DND-41 (cell line): ENCODE data around the gene OR2AT4.

Experiments
- ATAC-seq: fragments of 200-7000 bp; cut with Tn5 transposase; 3 replicates; pipeline ENCODE4 v1.9.1; 2021; ENCODE audit warnings: low read depth; ENCODE audit not compliant: insufficient read depth
- DNase-seq: peaks from one replicate; pipeline ENCODE4 v3.0.0-alpha.2; 2020
- H2AFZ ChIP-seq: 2 replicates; pipeline ENCODE4 v1.6.0; 2012; ENCODE audit warnings: low read depth, low read length
- H3K27ac ChIP-seq: 2 replicates; pipeline ENCODE4 v1.5.1; 2012; ENCODE audit warnings: low read length, inconsistent platforms
- H3K27me3 ChIP-seq: fragments of 200-600 bp; sonication (generic); 2 replicates; pipeline ENCODE4 v1.6.0; 2012; ENCODE audit warnings: low read length, mild to moderate bottlenecking, inconsistent platforms; ENCODE audit not compliant: insufficient read depth, poor library complexity
- H3K36me3 ChIP-seq: 2 replicates; pipeline ENCODE4 v1.5.1; 2012; ENCODE audit warnings: low read length, inconsistent platforms; ENCODE audit not compliant: insufficient read depth
- H3K4me1 ChIP-seq: 2 replicates; pipeline ENCODE4 v1.5.1; 2012; ENCODE audit warnings: mild to moderate bottlenecking, low read length; ENCODE audit not compliant: insufficient read depth
- H3K4me2 ChIP-seq: 2 replicates; pipeline ENCODE4 v1.6.0; 2012; ENCODE audit warnings: mild to moderate bottlenecking, moderate library complexity, low read length, inconsistent platforms; ENCODE audit not compliant: insufficient read depth
- H3K4me3 ChIP-seq, 2 experiments: fragments of 200-600 bp in 1 of 2; shearing (Covaris generic) in 1 of 2; 2 replicates each; pipeline ENCODE4 v1.5.1; 2012 to 2016; ENCODE audit warnings: inconsistent platforms in 2 of 2, low read length in 2 of 2, mild to moderate bottlenecking in 2 of 2, low read depth in 1 of 2, moderate library complexity in 1 of 2
- H3K79me2 ChIP-seq: 2 replicates; pipeline ENCODE4 v1.6.0; 2012; ENCODE audit warnings: low read length, inconsistent platforms; ENCODE audit not compliant: insufficient read depth
- H3K9ac ChIP-seq: 2 replicates; pipeline ENCODE4 v1.6.0; 2012; ENCODE audit warnings: low read depth, mild to moderate bottlenecking, inconsistent platforms, low read length, moderate library complexity
- H3K9me3 ChIP-seq: 2 replicates; pipeline ENCODE4 v1.5.1; 2012; ENCODE audit warnings: low read length, moderate library complexity, mild to moderate bottlenecking, inconsistent platforms; ENCODE audit not compliant: insufficient read depth, severe bottlenecking
- H4K20me1 ChIP-seq: 2 replicates; pipeline ENCODE4 v1.6.0; 2012; ENCODE audit warnings: low read length; ENCODE audit not compliant: insufficient read depth
- EZH2 ChIP-seq: IDR thresholded peaks from 3 replicates; pipeline ENCODE4 v1.6.1; 2012; ENCODE audit warnings: borderline replicate concordance, low read depth, mild to moderate bottlenecking, moderate library complexity, low read length, inconsistent platforms; ENCODE audit not compliant: severe bottlenecking
- TF ChIP-seq, protein P1 (sequence below): IDR thresholded peaks from 2 replicates; pipeline ENCODE4 v1.5.1; 2012; ENCODE audit warnings: borderline replicate concordance, low read length, moderate library complexity, mild to moderate bottlenecking; ENCODE audit not compliant: poor library complexity, severe bottlenecking; ENCODE audit errors: extremely low read depth

OR2AT4 gene

DNA sequence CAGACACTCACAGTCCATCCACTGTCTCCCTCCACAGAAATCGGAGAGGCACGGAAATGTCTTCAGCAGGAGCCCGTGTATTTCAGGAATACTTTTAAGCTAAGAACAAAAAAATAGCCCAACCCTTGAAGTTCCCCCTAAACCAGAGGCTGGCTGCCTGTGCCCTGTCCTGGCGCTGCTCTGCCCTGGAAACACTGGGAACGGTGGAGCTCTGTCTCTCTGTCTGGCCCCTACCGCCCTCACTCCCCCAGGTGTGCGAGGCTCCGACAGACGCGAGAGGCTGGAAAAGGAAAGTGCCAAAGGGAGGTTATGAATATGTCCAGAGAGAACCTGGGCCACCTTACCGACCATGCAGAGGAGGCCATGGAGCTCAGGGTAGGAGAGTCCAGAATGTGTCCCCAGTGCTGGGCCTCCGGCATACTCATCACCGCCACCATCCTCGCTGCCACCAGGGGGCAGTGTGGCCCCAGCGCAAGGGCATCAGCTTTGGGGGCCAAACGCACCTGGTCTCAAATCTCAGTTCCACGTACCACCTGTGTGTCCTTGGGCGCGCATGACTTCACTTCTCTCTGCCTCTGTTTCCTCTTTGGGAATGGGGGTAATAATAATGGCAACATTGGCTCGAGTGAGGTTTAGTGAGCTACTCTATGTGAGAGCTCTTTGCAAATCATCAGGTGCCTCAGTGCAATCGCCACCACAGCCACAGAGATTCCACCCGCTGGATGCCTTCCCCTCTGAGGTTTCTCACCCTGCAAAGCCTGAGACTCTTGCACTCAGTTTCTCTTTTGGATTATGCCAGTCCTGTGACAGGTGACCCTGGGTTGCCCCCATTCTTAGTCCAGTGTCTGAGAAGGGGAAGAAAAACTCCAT is 43.8 kb upstream of the OR2AT4 start:
- Histone ChIP-seq H3K27ac (no peak overlapping the region), H3K4me2 (no peak overlapping the region), H3K27me3 (peaks cover 5% of the 10 kb centered on the region), H3K36me3 (no peaks in the 10 kb centered on the region), H3K9me3 (no peaks in the 10 kb centered on the region), H2AFZ (no peak overlapping the region), H3K4me3 (no peak overlapping the region), H3K79me2 (no peaks in the 10 kb centered on the region), H3K4me1 (peaks cover 32% of the 10 kb centered on the region), H4K20me1 (no peaks in the 10 kb centered on the region), H3K9ac (no peak overlapping the region)
- no peak for TF ChIP-seq EZH2
- TF ChIP-seq, protein P1, sequence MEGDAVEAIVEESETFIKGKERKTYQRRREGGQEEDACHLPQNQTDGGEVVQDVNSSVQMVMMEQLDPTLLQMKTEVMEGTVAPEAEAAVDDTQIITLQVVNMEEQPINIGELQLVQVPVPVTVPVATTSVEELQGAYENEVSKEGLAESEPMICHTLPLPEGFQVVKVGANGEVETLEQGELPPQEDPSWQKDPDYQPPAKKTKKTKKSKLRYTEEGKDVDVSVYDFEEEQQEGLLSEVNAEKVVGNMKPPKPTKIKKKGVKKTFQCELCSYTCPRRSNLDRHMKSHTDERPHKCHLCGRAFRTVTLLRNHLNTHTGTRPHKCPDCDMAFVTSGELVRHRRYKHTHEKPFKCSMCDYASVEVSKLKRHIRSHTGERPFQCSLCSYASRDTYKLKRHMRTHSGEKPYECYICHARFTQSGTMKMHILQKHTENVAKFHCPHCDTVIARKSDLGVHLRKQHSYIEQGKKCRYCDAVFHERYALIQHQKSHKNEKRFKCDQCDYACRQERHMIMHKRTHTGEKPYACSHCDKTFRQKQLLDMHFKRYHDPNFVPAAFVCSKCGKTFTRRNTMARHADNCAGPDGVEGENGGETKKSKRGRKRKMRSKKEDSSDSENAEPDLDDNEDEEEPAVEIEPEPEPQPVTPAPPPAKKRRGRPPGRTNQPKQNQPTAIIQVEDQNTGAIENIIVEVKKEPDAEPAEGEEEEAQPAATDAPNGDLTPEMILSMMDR: peak; percentile 90
- ATAC-seq (peak; percentile 20; the same call in 1 of the 3 replicates), DNase-seq (peak; percentile 69)

GRCh38 chr11:75135651-75136050 is 39.0 kb upstream of the OR2AT4 start:
- DNase-seq: no peak
- TF ChIP-seq EZH2: no peak
- TF ChIP-seq, protein P1: no peak
- no peaks in the 10 kb centered on the region for H3K79me2 ChIP-seq

GRCh38 chr11:75135021-75135650 is 38.5 kb upstream of the OR2AT4 start:
- TF ChIP-seq, protein P1: no peak
- TF ChIP-seq EZH2: no peak
- Histone ChIP-seq H3K4me1 (no peaks in the 10 kb centered on the region), H3K9me3 (no peaks in the 10 kb centered on the region), H3K4me3 (no peak overlapping the region), H3K9ac (no peak overlapping the region), H3K4me2 (no peak overlapping the region), H3K36me3 (no peaks in the 10 kb centered on the region), H3K27ac (no peak overlapping the region), H3K79me2 (no peaks in the 10 kb centered on the region), H4K20me1 (no peaks in the 10 kb centered on the region), H3K27me3 (peaks cover 16% of the 10 kb centered on the region), H2AFZ (no peak overlapping the region)
- DNase-seq: no peak
- ATAC-seq: no peak

More at GRCh38 chr11:75135651-75136050, 39.0 kb upstream of the OR2AT4 start:
- H3K4me1 ChIP-seq: no peaks in the 10 kb centered on the region
- no peak for ATAC-seq
- no peaks in the 10 kb centered on the region for H3K9me3 ChIP-seq
- no peaks in the 10 kb centered on the region for H4K20me1 ChIP-seq
- H3K36me3 ChIP-seq: no peaks in the 10 kb centered on the region
- H3K9ac ChIP-seq: no peak overlapping the region
- H3K27ac ChIP-seq: no peak overlapping the region
- H3K27me3 ChIP-seq: peaks cover 16% of the 10 kb centered on the region
- no peak overlapping the region for H3K4me2 ChIP-seq
- H3K4me3 ChIP-seq: no peak overlapping the region
- H2AFZ ChIP-seq: no peak overlapping the region
